Right atrium auricular region (tissue), 2 donors: ENCODE results near the gene CSF3. TPM values are rescaled to one million over a fixed set of nuclear protein-coding genes. Genes with fewer than 3 reads are reported as not detected.

Experiments used
- DNase-seq: peaks from one replicate; pipeline ENCODE4 v3.0.0-alpha.2; 2019; ENCODE audit warnings: low spot score
- H3K27ac ChIP-seq, 2 donors: fragments of 200-600 bp; sonication (generic); 1 replicate in 1 of 2; 2 replicates in 1 of 2; pipeline ENCODE4 v1.5.1; 2016 to 2019
- H3K27me3 ChIP-seq, 2 donors: fragments of 200-600 bp; sonication (generic); one replicate each; pipeline versions ENCODE4 v1.5.1 to v1.6.0; 2017 to 2019
- H3K36me3 ChIP-seq: fragments of 200-600 bp; sonication (generic); one replicate; pipeline ENCODE4 v1.5.1; 2016
- H3K4me1 ChIP-seq, 2 donors: fragments of 200-600 bp; sonication (generic); one replicate each; pipeline versions ENCODE4 v1.5.1 to v1.6.0; 2017 to 2019
- H3K4me3 ChIP-seq, 2 donors: fragments of 200-600 bp; sonication (generic); 1 replicate in 1 of 2; 2 replicates in 1 of 2; pipeline ENCODE4 v1.5.1; 2017 to 2019; ENCODE audit warnings: mild to moderate bottlenecking in 1 of 2, moderate library complexity in 1 of 2
- H3K9me3 ChIP-seq, 2 donors: fragments of 200-600 bp; sonication (generic); one replicate each; pipeline ENCODE4 v1.5.1; 2019
- total RNA-seq, 2 donors: library from RNA; depleted of rRNA; stranded (reverse); fragments of >200 nt; gene quantifications; one replicate each; pipeline ENCODE4 v1.1.0, GENCODE V29; 2016
- TF ChIP-seq, protein P1 (sequence below), 2 donors: fragments of 200-600 bp; sonication (generic); IDR thresholded peaks; one replicate each; pipeline ENCODE4 v1.5.1; 2019; ENCODE audit warnings: antibody characterized with exemption in 2 of 2

Gene CSF3, protein sequence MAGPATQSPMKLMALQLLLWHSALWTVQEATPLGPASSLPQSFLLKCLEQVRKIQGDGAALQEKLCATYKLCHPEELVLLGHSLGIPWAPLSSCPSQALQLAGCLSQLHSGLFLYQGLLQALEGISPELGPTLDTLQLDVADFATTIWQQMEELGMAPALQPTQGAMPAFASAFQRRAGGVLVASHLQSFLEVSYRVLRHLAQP
- total RNA-seq: 1 to 10 TPM in 1 of 2 donors, not detected in 1; 1.3 TPM

DNA sequence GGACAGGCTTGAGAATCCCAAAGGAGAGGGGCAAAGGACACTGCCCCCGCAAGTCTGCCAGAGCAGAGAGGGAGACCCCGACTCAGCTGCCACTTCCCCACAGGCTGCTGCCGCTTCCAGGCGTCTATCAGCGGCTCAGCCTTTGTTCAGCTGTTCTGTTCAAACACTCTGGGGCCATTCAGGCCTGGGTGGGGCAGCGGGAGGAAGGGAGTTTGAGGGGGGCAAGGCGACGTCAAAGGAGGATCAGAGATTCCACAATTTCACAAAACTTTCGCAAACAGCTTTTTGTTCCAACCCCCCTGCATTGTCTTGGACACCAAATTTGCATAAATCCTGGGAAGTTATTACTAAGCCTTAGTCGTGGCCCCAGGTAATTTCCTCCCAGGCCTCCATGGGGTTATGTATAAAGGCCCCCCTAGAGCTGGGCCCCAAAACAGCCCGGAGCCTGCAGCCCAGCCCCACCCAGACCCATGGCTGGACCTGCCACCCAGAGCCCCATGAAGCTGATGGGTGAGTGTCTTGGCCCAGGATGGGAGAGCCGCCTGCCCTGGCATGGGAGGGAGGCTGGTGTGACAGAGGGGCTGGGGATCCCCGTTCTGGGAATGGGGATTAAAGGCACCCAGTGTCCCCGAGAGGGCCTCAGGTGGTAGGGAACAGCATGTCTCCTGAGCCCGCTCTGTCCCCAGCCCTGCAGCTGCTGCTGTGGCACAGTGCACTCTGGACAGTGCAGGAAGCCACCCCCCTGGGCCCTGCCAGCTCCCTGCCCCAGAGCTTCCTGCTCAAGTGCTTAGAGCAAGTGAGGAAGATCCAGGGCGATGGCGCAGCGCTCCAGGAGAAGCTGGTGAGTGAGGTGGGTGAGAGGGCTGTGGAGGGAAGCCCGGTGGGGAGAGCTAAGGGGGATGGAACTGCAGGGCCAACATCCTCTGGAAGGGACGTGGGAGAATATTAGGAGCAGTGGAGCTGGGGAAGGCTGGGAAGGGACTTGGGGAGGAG, at the start of gene CSF3:
CSF3 (plus strand) TSS at position 436 of the 993 bp plus-strand sequence; CDS start at position 471, 35 bp downstream.
- H3K9me3 ChIP-seq: no peaks in the 10 kb centered on the region
- no peaks in the 10 kb centered on the region for H3K27me3 ChIP-seq
- peaks cover 0 to 52% of the 10 kb centered on the region in 2 donors for H3K4me1 ChIP-seq
- H3K36me3 ChIP-seq: peaks cover 11% of the 10 kb centered on the region
- peak within 1 kb of the TSS; percentile 0 to 61 for H3K27ac ChIP-seq
- peak; percentile 72 for DNase-seq
- H3K4me3 ChIP-seq: no peak within 1 kb of the TSS
- TF ChIP-seq, protein P1, sequence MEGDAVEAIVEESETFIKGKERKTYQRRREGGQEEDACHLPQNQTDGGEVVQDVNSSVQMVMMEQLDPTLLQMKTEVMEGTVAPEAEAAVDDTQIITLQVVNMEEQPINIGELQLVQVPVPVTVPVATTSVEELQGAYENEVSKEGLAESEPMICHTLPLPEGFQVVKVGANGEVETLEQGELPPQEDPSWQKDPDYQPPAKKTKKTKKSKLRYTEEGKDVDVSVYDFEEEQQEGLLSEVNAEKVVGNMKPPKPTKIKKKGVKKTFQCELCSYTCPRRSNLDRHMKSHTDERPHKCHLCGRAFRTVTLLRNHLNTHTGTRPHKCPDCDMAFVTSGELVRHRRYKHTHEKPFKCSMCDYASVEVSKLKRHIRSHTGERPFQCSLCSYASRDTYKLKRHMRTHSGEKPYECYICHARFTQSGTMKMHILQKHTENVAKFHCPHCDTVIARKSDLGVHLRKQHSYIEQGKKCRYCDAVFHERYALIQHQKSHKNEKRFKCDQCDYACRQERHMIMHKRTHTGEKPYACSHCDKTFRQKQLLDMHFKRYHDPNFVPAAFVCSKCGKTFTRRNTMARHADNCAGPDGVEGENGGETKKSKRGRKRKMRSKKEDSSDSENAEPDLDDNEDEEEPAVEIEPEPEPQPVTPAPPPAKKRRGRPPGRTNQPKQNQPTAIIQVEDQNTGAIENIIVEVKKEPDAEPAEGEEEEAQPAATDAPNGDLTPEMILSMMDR (IDR thresholded peaks at IDR 0.05): no peak

DNA sequence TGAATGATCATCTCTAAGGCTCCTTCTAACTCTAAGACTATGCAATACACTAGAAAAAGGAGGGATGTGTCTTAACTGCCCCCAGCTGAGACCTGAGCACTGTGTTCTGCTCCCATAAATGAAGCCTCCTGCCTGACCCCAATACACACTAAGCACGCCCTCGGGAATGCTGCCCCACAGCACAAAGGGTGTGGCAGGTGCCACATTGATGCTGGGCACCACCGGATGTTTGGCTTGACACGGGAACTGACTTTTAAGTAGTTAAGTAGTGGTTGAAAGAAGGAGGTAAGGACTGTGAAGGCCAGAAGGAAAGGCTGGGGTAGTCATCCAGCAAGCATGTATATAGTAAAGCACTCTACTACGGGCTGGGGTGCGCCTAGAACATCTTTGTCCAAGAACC, 48.5 kb upstream of the CSF3 start:
- H3K36me3 ChIP-seq: no peaks in the 10 kb centered on the region
- no peak overlapping the region for H3K4me3 ChIP-seq
- H3K4me1 ChIP-seq: no peaks in the 10 kb centered on the region
- no peak overlapping the region for H3K27ac ChIP-seq
- TF ChIP-seq, protein P1 (IDR thresholded peaks at IDR 0.05): no peak
- H3K9me3 ChIP-seq: no peaks in the 10 kb centered on the region
- no peaks in the 10 kb centered on the region for H3K27me3 ChIP-seq
- DNase-seq: no peak

DNA sequence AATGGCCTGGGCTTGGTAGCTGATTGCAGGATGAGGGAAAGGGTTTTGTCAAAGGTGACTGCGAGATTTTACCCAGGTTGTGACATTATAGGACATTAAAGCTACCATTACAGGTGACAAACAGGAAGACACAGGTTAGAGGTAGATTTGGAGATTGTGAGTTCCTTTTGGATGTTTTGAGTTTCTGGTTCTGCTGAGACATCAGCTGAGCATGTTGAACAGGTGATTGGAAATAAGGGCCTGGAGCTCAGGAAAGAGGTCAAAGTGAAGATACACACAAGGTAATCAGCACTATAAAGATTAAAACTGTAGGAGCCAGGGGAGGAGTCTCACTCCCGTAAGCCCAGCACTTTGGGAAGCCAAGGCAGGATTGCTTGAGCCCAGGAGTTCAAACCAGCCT, 46.5 kb upstream of the CSF3 start:
- no peak for DNase-seq
- Histone ChIP-seq H3K27ac (no peak overlapping the region), H3K9me3 (no peaks in the 10 kb centered on the region), H3K4me3 (no peak overlapping the region), H3K4me1 (no peaks in the 10 kb centered on the region), H3K27me3 (no peaks in the 10 kb centered on the region), H3K36me3 (no peaks in the 10 kb centered on the region)
- TF ChIP-seq, protein P1 (IDR thresholded peaks at IDR 0.05): no peak

DNA sequence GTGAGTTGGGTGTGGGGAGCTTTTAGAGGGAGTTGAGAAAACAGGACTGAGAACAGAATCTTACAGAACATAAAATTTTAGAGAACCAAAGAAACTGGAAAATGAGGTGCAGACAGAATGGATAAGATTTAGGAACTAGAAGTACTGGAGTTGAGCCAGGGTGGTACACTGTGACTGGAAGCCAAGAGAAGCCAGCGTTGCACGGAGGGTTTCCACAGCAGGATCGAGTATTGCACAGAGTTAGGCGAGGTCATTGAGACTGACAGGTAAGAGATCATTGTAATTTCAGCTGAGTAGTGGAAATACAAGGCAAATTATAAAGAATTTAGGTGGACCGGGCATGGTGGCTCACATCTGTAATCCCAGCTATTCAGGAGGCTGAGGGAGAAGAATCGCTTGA, 45.9 kb upstream of the CSF3 start:
- Histone ChIP-seq H3K4me3 (no peak overlapping the region), H3K27me3 (no peaks in the 10 kb centered on the region), H3K9me3 (no peaks in the 10 kb centered on the region), H3K4me1 (no peaks in the 10 kb centered on the region), H3K36me3 (no peaks in the 10 kb centered on the region), H3K27ac (no peak overlapping the region)
- TF ChIP-seq, protein P1 (IDR thresholded peaks at IDR 0.05): no peak
- no peak for DNase-seq

DNA sequence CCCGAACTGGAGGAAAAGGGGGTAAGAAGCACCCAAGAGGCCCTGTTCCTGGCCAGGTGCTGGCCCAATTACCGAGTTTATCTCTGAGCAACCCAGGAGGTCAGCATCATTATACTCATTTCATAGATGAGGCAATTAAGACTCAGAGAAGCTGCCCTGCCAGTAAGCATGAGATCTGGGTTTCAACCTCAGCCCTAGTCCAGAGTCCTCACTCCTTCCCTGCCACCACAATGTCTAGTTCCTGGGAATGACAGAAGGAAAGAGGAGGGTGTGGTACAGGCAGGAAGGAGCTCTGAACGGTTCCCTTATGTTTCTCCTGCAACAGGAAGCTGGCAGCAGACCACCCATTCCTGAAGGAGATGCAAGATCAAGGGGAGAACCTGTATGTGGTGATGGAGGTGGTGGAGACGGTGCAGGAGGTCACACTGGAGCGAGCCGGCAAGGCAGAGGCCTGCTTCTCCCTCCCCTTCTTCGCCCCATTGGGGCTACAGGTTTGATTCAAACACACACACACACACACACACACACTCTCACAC, 45.0 kb upstream of the CSF3 start:
- no peak overlapping the region for H3K27ac ChIP-seq
- H3K9me3 ChIP-seq: no peaks in the 10 kb centered on the region
- no peak for DNase-seq
- no peaks in the 10 kb centered on the region for H3K4me1 ChIP-seq
- H3K27me3 ChIP-seq: no peaks in the 10 kb centered on the region
- TF ChIP-seq, protein P1 (IDR thresholded peaks at IDR 0.05): no peak
- no peaks in the 10 kb centered on the region for H3K36me3 ChIP-seq
- H3K4me3 ChIP-seq: no peak overlapping the region
